Endothelial cell of umbilical vein (primary cell): Measurements from ENCODE around the gene RSL1D1. TPM values are rescaled to one million over a fixed set of nuclear protein-coding genes. Genes with fewer than 3 reads are reported as not detected.

ENCODE experiments used
- BruUV-seq: library from RNA; stranded (reverse); fragments of 400-500 nt; replicated peaks from 2 replicates; lab custom pipeline; 2021; lab: Mats Ljungman, UMichigan
- CTCF ChIA-PET: fragments of 300-600, 350-600 bp; sonication (Branson Sonifier 250); formaldehyde crosslinking; loops from one replicate; lab custom pipeline; 2021; ENCODE audit warnings: antibody characterized with exemption, inconsistent platforms; lab: Charles Lee
- POLR2A ChIA-PET: fragments of 300-600, 350-600 bp; sonication (Branson Sonifier 250); formaldehyde crosslinking; loops from one replicate; lab custom pipeline; 2021; ENCODE audit warnings: antibody characterized with exemption, inconsistent platforms; lab: Charles Lee
- DNase-seq: peaks from one replicate; pipeline ENCODE4 v3.0.0-alpha.2; 2011; ENCODE audit warnings: low read depth, low spot score
- FAIRE-seq: peaks from 2 replicates; lab custom pipeline; 2011; peaks lifted over from hg19 to GRCh38; lab: Jason Lieb, UNC
- H2AFZ ChIP-seq: 2 replicates; pipeline ENCODE4 v1.6.0; 2012; ENCODE audit warnings: low read depth, low read length, control low read depth, inconsistent platforms
- H3K27ac ChIP-seq: 2 replicates; pipeline ENCODE4 v1.5.1; 2011; ENCODE audit warnings: low read depth, mild to moderate bottlenecking, control low read depth, low read length, moderate library complexity; ENCODE audit not compliant: insufficient read depth
- H3K27me3 ChIP-seq, 2 experiments: 2 replicates each; pipeline versions ENCODE4 v1.6.0 to v1.6.1; 2011; ENCODE audit warnings: low read length in 2 of 2, mixed read lengths in 1 of 2; ENCODE audit not compliant: control insufficient read depth in 2 of 2, insufficient read depth in 2 of 2
- H3K36me3 ChIP-seq, 2 experiments: 2 replicates in 1 of 2; 3 replicates in 1 of 2; pipeline ENCODE4 v1.5.1; 2011; ENCODE audit warnings: low read length in 2 of 2, mild to moderate bottlenecking in 1 of 2, moderate library complexity in 1 of 2; ENCODE audit not compliant: control insufficient read depth in 2 of 2, insufficient read depth in 2 of 2; ENCODE audit errors: extremely low read depth in 1 of 2
- H3K4me1 ChIP-seq: 3 replicates; pipeline ENCODE4 v1.5.1; 2011; ENCODE audit warnings: mild to moderate bottlenecking, low read length; ENCODE audit not compliant: control insufficient read depth, insufficient read depth; ENCODE audit errors: extremely low read depth
- H3K4me2 ChIP-seq: 2 replicates; pipeline ENCODE4 v1.6.1; 2011; ENCODE audit warnings: low read length, control low read depth, mixed read lengths; ENCODE audit not compliant: insufficient read depth
- H3K4me3 ChIP-seq, 3 experiments: fragments of 200-600 bp in 1 of 3; sonication (generic), shearing (Covaris generic) in 1 of 3; replicated peaks in 1 of 3; 2 replicates each; pipeline ENCODE4 v1.5.1; 2011 to 2016; ENCODE audit warnings: control low read depth in 3 of 3, low read length in 3 of 3, mild to moderate bottlenecking in 2 of 3, inconsistent platforms in 1 of 3, low read depth in 1 of 3, moderate library complexity in 1 of 3; ENCODE audit not compliant: insufficient read depth in 1 of 3
- H3K79me2 ChIP-seq: 2 replicates; pipeline ENCODE4 v1.6.0; 2012; ENCODE audit warnings: low read length, inconsistent platforms; ENCODE audit not compliant: control insufficient read depth, insufficient read depth
- H3K9ac ChIP-seq: replicated peaks from 2 replicates; pipeline ENCODE3; 2011; ENCODE audit warnings: low read length, control low read depth; ENCODE audit not compliant: insufficient read depth; ENCODE audit errors: extremely low read depth
- H3K9me1 ChIP-seq: replicated peaks from 3 replicates; pipeline ENCODE4 v1.6.0; 2011; ENCODE audit warnings: mild to moderate bottlenecking, low read length; ENCODE audit not compliant: control insufficient read depth, insufficient read depth; ENCODE audit errors: extremely low read depth
- H3K9me3 ChIP-seq: replicated peaks from 2 replicates; pipeline ENCODE4 v1.5.1; 2012; ENCODE audit warnings: low read length, inconsistent platforms; ENCODE audit not compliant: control insufficient read depth, insufficient read depth
- H4K20me1 ChIP-seq: replicated peaks from 2 replicates; pipeline ENCODE3; 2011; ENCODE audit warnings: mild to moderate bottlenecking, low read length; ENCODE audit not compliant: control insufficient read depth, insufficient read depth; ENCODE audit errors: extremely low read depth
- EZH2 ChIP-seq: IDR thresholded peaks from 2 replicates; pipeline ENCODE4 v1.6.1; 2012; ENCODE audit warnings: borderline replicate concordance, low read depth, mild to moderate bottlenecking, moderate library complexity, low read length, inconsistent platforms; ENCODE audit not compliant: severe bottlenecking
- FOS ChIP-seq: IDR thresholded peaks from 2 replicates; pipeline ENCODE4 v1.6.1; 2011; ENCODE audit warnings: mild to moderate bottlenecking, low read length, moderate library complexity, borderline replicate concordance; ENCODE audit not compliant: insufficient read depth
- GATA2 ChIP-seq: IDR thresholded peaks from 2 replicates; pipeline ENCODE4 v1.7.0; 2011; ENCODE audit warnings: low read depth, mild to moderate bottlenecking, moderate library complexity, mixed read lengths, low read length; ENCODE audit not compliant: insufficient read length, insufficient read depth
- JUN ChIP-seq: IDR thresholded peaks from 2 replicates; pipeline ENCODE4 v1.6.1; 2011; ENCODE audit warnings: borderline replicate concordance, low read depth; ENCODE audit not compliant: insufficient read length, insufficient read depth
- MYC ChIP-seq: IDR thresholded peaks from one replicate; pipeline ENCODE4 v1.6.1; 2011; ENCODE audit warnings: mild to moderate bottlenecking, low read depth, low read length
- POLR2A ChIP-seq: IDR thresholded peaks from 2 replicates; pipeline ENCODE4 v1.6.1; 2012; ENCODE audit warnings: low read depth, mild to moderate bottlenecking, control low read depth, low read length
- POLR2AphosphoS5 ChIP-seq: IDR thresholded peaks from 2 replicates; pipeline ENCODE4 v1.6.1; 2012; ENCODE audit warnings: low read depth, mild to moderate bottlenecking, control low read depth, low read length, moderate library complexity; ENCODE audit not compliant: insufficient read depth
- dilution Hi-C: fragments of 300-500 bp; cut with MboI; formaldehyde crosslinking; loops from one replicate; pipeline ENCODE4 v1.15.0; 2019; ENCODE audit warnings: low sequenced_read_pairs; ENCODE audit not compliant: extremely low pct_ligation_motif_present
- intact Hi-C: fragments of 100-400 bp; cut with micrococcal nuclease; formaldehyde crosslinking; loops from one replicate; pipeline ENCODE4 v1.10.0; 2022
- polyA plus RNA-seq, 4 experiments: library from polyadenylated mRNA; depleted of rRNA in 3 of 4; stranded (reverse) in 3 of 4; unstranded in 1 of 4; fragments of >200 nt; gene quantifications; 2 replicates each; pipeline versions ENCODE4 v1.2.1 to v1.2.3, GENCODE V29; 2011 to 2012; ENCODE audit warnings: missing spikeins in 1 of 4
- total RNA-seq: library from RNA; stranded (reverse); gene quantifications from 2 replicates; pipeline ENCODE4 v1.2.3, GENCODE V29; 2021
- TF ChIP-seq, protein P1 (sequence below), 2 donors: IDR thresholded peaks; 1 replicate in 1 of 2; 2 replicates in 1 of 2; pipeline ENCODE4 v1.5.1; 2011; ENCODE audit warnings: low read length in 2 of 2, mild to moderate bottlenecking in 2 of 2, moderate library complexity in 2 of 2, control low read depth in 1 of 2, inconsistent platforms in 1 of 2, low read depth in 1 of 2; ENCODE audit not compliant: insufficient read depth in 1 of 2; ENCODE audit errors: extremely low read depth in 1 of 2

The RSL1D1 gene
- total and polyA plus RNA-seq, 2 donors (not counting 3 experiments of a cell fraction or from before 2014, with no cell fraction given), result 17.0 to 132 TPM

DNA sequence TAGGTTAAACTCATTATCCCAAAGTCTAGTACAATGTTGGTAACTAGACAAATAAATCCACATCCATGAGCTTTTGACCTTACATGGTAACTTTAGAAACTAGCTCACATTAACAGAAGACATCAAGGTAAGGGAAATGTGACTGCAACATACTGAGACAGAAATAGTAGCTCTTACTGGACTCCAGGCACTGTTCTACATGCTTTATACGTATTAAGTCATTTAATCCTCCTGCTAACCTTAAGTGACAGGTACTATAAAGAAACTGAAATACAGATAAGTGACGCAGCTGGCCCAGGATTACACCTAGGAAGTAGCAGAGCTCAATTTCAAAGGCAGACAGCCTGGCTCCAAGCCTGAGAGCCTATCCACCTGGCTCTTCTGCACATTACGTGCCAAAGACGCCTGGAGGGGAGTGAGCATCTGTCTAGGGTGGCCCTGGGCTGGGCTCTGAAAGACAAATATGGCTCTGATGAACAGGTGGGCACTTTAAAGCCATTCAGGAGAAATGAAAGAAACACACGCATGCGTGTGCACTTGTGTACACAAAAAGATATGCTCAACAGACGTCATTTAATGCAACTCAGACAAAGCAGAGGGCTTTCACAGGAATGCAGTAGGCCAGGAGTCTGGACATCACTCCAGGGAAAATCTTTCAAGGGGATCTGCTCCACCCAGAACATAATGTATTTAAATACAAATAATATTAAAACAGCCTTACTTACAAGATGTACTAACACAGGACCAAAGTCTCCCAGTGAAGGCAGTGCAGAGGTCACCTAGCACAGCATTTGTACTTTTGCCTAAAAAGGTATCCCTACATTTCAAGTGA is 58.7 kb downstream of the RSL1D1 start:
- H3K27ac ChIP-seq, result no peak overlapping the region
- H4K20me1 ChIP-seq, result peaks cover 3% of the 10 kb centered on the region
- dilution Hi-C loops, result no loop called here

More for the DNA sequence above, 58.7 kb downstream of the RSL1D1 start:
- H3K9me1 ChIP-seq, result no peaks in the 10 kb centered on the region
- no peak overlapping the region for H3K4me3 ChIP-seq
- peaks cover 19% of the 10 kb centered on the region for H3K4me1 ChIP-seq
- H3K36me3 ChIP-seq, result peaks cover 0 to 4% of the 10 kb centered on the region in 2 experiments
- H3K9ac ChIP-seq, result no peak overlapping the region
- H3K79me2 ChIP-seq, result peaks cover 91% of the 10 kb centered on the region
- no TSS peak for BruUV-seq
- H3K4me2 ChIP-seq, result no peak overlapping the region
- H3K9me3 ChIP-seq, result no peaks in the 10 kb centered on the region
- FAIRE-seq (no peak), DNase-seq (no peak)
- intact Hi-C loops, result no loop called here
- no peaks in the 10 kb centered on the region for H3K27me3 ChIP-seq
- POLR2A ChIA-PET, result no interaction called here
- no peak for TF ChIP-seq EZH2
- TF ChIP-seq GATA2, result no peak
- TF ChIP-seq POLR2A, result no peak
- TF ChIP-seq JUN, result no peak
- no peak for TF ChIP-seq POLR2AphosphoS5
- no peak for TF ChIP-seq FOS
- no peak for TF ChIP-seq MYC
- TF ChIP-seq, protein P1, sequence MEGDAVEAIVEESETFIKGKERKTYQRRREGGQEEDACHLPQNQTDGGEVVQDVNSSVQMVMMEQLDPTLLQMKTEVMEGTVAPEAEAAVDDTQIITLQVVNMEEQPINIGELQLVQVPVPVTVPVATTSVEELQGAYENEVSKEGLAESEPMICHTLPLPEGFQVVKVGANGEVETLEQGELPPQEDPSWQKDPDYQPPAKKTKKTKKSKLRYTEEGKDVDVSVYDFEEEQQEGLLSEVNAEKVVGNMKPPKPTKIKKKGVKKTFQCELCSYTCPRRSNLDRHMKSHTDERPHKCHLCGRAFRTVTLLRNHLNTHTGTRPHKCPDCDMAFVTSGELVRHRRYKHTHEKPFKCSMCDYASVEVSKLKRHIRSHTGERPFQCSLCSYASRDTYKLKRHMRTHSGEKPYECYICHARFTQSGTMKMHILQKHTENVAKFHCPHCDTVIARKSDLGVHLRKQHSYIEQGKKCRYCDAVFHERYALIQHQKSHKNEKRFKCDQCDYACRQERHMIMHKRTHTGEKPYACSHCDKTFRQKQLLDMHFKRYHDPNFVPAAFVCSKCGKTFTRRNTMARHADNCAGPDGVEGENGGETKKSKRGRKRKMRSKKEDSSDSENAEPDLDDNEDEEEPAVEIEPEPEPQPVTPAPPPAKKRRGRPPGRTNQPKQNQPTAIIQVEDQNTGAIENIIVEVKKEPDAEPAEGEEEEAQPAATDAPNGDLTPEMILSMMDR (IDR thresholded peaks at IDR 0.05; ENCODE audit: extremely low read depth in 1 of 2, insufficient read depth in 1 of 2, low read depth in 1 of 2, low read length in 2 of 2), result no peak
- CTCF ChIA-PET, result interaction anchor here (1.3 kb wide), 1 partner anchor 275 kb away, joined by 7 read pairs; no protein-coding TSS in a partner anchor
- no peak overlapping the region for H2AFZ ChIP-seq
